Brain (organoid and tissue), 1 donor: ENCODE data around the gene MAGEB2. TPM values are rescaled to one million over a fixed set of nuclear protein-coding genes. Genes with fewer than 3 reads are reported as not detected.

Source experiments
- polyA plus RNA-seq: library from polyadenylated mRNA; stranded (reverse); fragments of 350-450 nt; fragmentation: Illumina TruSeq; extraction: RNeasy Lipid Tissue Mini Kit (QIAGEN cat#74804); gene quantifications from one replicate; pipeline ENCODE4 v1.2.3, GENCODE V29; 2015; ENCODE audit warnings: low read depth, low replicate concordance; ENCODE audit not compliant: insufficient read depth

The MAGEB2 gene
- polyA plus RNA-seq, 1 donor from 2014 or later: not detected

Other genes starting within 250 kb of the MAGEB2 start
- not detected for gene MAGEB3, start 15.1 kb downstream of the MAGEB2 start, polyA plus RNA-seq
- not detected for gene MAGEB4, start 26.4 kb downstream of the MAGEB2 start, polyA plus RNA-seq
- gene MAGEB1, start 31.6 kb downstream of the MAGEB2 start, polyA plus RNA-seq: not detected
- 5.8 TPM for gene NR0B1, start 93.8 kb downstream of the MAGEB2 start, polyA plus RNA-seq